Left ventricle myocardium inferior (tissue), 1 donor: ENCODE data around the gene ABCC6. TPM values are rescaled to one million over a fixed set of nuclear protein-coding genes. Genes with fewer than 3 reads are reported as not detected.
"Not testable (repeated sequence)": the region's sequence is repeated elsewhere in the genome, so short reads cannot be mapped to it uniquely, and the experiment has no call there.

Experiments used
- DNase-seq: peaks from one replicate; pipeline ENCODE4 v3.0.0-alpha.2; 2020
- H3K27ac ChIP-seq: fragments of 200-600 bp; replicated peaks from 2 replicates; pipeline ENCODE4 v1.8.0; 2021
- H3K27me3 ChIP-seq: fragments of 200-600 bp; 2 replicates; pipeline ENCODE4 v1.8.0; 2021; ENCODE audit warnings: low read depth
- H3K36me3 ChIP-seq: fragments of 200-600 bp; 2 replicates; pipeline ENCODE4 v1.8.0; 2021
- H3K4me1 ChIP-seq: fragments of 200-600 bp; 2 replicates; pipeline ENCODE4 v1.8.0; 2021
- H3K4me3 ChIP-seq: fragments of 200-600 bp; 2 replicates; pipeline ENCODE4 v1.8.0; 2021; ENCODE audit warnings: mild to moderate bottlenecking, moderate library complexity
- H3K9me3 ChIP-seq: fragments of 200-600 bp; replicated peaks from 2 replicates; pipeline ENCODE4 v1.8.0; 2021
- intact Hi-C: fragments of 100-400 bp; cut with micrococcal nuclease; formaldehyde crosslinking; loops from one replicate; pipeline ENCODE4 v1.11.0; 2022
- total RNA-seq: library from RNA; stranded (reverse); fragmentation: NEBNext Ultra II Directional; extraction: Animal tissue kit (Norgen Biotek cat#: 25700); gene quantifications from one replicate; pipeline ENCODE4 v1.2.1, GENCODE V29; 2021
- TF ChIP-seq, protein P1 (sequence below): fragments of 200-600 bp; IDR thresholded peaks from 2 replicates; pipeline ENCODE4 v1.8.0; 2021; ENCODE audit warnings: antibody characterized with exemption, mild to moderate bottlenecking, borderline replicate concordance
- donor health status: DM: no; HTN: yes; CAD: no; lungs with severe emphysema.

The ABCC6 gene
- total RNA-seq, 1 donor from 2014 or later: 1.2 TPM

DNA sequence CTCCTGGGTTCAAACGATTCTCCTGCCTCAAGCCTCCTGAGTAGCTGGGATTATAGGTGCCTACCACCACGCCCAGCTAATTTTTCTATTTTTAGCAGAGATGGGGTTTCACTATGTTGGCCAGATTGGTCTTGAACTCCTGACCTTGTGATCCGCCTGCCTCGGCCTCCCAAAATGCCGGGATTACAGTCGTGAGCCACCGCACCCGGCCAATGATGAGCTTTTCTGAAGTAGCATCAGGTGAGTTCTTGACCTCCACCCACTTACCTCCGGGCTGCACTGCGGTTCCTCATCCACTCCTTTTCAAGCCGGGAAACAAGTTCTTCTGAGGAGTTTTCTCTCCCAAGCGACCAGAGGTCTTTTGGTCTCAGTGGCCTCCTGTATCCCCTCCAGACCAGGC lies 14.8 kb downstream of the ABCC6 start:
- DNase-seq, H3K27ac ChIP-seq, H3K9me3 ChIP-seq, H3K27me3 ChIP-seq, intact Hi-C loops, H3K4me1 ChIP-seq, H3K36me3 ChIP-seq, H3K4me3 ChIP-seq: not testable (repeated sequence)

DNA sequence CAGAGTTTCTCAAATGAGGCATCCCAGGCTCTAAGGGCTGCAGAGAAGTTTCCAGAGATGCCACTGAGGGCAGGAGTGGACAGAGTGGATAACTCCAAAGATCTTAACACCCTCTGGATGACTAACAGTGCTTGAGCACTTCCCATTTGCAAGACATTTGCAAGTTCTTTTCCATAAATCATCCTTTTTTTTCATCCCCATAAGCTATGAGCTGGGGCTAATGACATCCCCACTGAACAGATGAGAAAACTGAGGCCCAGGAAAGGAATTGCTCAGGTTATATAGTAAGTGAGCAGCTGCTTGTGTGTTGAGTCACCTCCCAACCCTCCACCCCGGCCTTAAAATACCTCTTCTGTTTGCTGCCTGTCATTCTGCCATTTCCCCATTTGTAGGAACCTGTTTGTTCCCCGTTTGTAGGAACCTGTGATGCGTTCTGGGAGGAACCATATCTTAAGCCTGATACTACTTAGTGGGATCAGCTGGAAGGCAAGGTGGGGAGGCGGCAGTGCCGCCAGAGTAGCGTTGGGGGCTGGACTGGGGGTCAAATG lies 15.4 kb downstream of the ABCC6 start:
- DNase-seq, H3K4me1 ChIP-seq, H3K27me3 ChIP-seq, H3K9me3 ChIP-seq, H3K36me3 ChIP-seq, H3K4me3 ChIP-seq, intact Hi-C loops, H3K27ac ChIP-seq: not testable (repeated sequence)

- H3K27ac ChIP-seq, H3K4me3 ChIP-seq, H3K9me3 ChIP-seq, H3K36me3 ChIP-seq, DNase-seq, H3K4me1 ChIP-seq, H3K27me3 ChIP-seq, intact Hi-C loops: not testable (repeated sequence)
Observed at GRCh38 chr16:16207097-16207786, 16.1 kb downstream of the ABCC6 start.

DNA sequence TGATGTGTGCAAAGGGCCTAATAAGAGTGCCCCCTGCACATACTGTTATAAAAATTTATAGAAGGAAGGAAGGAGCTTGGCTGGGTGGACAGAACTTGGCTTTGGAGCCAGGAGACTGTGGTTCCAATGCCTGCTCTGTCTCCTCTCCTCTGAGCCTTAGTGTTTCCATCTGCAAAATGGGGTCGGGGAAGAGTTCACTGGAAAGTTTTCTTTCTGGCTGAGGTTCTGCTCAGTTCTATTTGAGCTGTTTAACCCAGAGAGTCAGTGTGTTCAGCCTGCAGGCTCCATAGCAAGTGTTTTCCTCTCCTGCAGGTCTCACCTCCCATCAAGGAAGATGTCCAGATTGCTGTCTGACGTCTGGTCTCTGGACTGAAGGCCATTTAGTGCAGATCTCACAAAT lies 17.4 kb downstream of the ABCC6 start:
- H3K36me3 ChIP-seq, DNase-seq, intact Hi-C loops, H3K4me3 ChIP-seq, H3K27ac ChIP-seq, H3K4me1 ChIP-seq, H3K9me3 ChIP-seq, H3K27me3 ChIP-seq: not testable (repeated sequence)

- H3K4me1 ChIP-seq, DNase-seq, H3K27ac ChIP-seq, intact Hi-C loops, H3K27me3 ChIP-seq, H3K4me3 ChIP-seq, H3K9me3 ChIP-seq, H3K36me3 ChIP-seq: not testable (repeated sequence)
Observed at GRCh38 chr16:16204552-16204951, 18.7 kb downstream of the ABCC6 start.

GRCh38 chr16:16203494-16203893 lies 19.8 kb downstream of the ABCC6 start:
- H3K27ac ChIP-seq, H3K9me3 ChIP-seq, DNase-seq, H3K4me1 ChIP-seq, H3K36me3 ChIP-seq, intact Hi-C loops, H3K4me3 ChIP-seq, H3K27me3 ChIP-seq: not testable (repeated sequence)

GRCh38 chr16:16202400-16203143 lies 20.7 kb downstream of the ABCC6 start:
- H3K4me3 ChIP-seq, DNase-seq, H3K9me3 ChIP-seq, H3K4me1 ChIP-seq, H3K27me3 ChIP-seq, H3K27ac ChIP-seq, intact Hi-C loops, H3K36me3 ChIP-seq: not testable (repeated sequence)
- TF ChIP-seq, protein P1, sequence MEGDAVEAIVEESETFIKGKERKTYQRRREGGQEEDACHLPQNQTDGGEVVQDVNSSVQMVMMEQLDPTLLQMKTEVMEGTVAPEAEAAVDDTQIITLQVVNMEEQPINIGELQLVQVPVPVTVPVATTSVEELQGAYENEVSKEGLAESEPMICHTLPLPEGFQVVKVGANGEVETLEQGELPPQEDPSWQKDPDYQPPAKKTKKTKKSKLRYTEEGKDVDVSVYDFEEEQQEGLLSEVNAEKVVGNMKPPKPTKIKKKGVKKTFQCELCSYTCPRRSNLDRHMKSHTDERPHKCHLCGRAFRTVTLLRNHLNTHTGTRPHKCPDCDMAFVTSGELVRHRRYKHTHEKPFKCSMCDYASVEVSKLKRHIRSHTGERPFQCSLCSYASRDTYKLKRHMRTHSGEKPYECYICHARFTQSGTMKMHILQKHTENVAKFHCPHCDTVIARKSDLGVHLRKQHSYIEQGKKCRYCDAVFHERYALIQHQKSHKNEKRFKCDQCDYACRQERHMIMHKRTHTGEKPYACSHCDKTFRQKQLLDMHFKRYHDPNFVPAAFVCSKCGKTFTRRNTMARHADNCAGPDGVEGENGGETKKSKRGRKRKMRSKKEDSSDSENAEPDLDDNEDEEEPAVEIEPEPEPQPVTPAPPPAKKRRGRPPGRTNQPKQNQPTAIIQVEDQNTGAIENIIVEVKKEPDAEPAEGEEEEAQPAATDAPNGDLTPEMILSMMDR: peak; percentile 34

DNA sequence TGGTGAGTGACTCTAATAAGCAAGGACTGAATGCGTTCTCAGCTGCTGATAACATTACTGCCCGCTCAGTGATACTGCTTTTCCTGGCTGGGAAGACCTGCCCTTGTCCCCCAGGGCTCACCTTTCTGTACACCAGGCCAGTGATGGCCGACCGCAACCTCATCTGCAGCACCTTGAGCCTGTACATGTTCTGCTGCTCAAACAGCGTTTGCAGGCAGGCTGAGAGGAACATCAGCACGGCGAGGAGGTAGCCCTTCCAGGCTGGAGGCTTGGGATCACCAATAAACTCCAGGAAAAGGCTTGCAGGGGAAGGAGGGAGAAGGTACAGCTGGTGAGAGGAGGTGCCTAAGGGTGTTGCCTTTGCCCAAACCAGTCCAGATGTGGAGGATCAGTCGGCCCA lies 21.4 kb downstream of the ABCC6 start:
- H3K27ac ChIP-seq, H3K4me3 ChIP-seq, H3K27me3 ChIP-seq, DNase-seq, H3K4me1 ChIP-seq, H3K9me3 ChIP-seq, H3K36me3 ChIP-seq, intact Hi-C loops: not testable (repeated sequence)

DNA sequence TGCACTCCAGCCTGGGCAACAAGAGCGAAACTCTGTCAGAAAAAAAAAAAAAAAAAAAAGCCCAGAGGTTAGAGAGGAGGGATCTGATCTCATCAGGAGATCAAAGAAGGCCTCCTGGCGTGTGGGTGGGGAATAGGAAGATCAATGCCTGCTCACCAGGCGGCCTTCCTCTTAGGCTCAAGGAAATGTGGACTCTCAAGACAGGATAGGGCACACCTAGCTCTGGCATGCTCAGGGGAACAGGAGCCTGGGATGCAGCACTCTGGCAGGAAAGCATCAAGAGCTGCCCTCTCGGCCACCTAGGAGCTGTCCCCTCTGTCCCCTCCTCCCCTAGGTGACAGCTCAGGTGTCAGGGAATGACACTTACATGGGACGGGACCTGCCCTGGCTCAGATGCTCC lies 22.9 kb downstream of the ABCC6 start:
- H3K27me3 ChIP-seq, H3K4me1 ChIP-seq, DNase-seq, H3K4me3 ChIP-seq, H3K27ac ChIP-seq, H3K9me3 ChIP-seq, intact Hi-C loops, H3K36me3 ChIP-seq: not testable (repeated sequence)

GRCh38 chr16:16199428-16199827 lies 23.9 kb downstream of the ABCC6 start:
- H3K36me3 ChIP-seq, H3K27ac ChIP-seq, H3K4me3 ChIP-seq, H3K4me1 ChIP-seq, intact Hi-C loops, DNase-seq, H3K27me3 ChIP-seq, H3K9me3 ChIP-seq: not testable (repeated sequence)
